Measurements from ENCODE around the gene SYNDIG1.

The SYNDIG1 gene

DNA sequence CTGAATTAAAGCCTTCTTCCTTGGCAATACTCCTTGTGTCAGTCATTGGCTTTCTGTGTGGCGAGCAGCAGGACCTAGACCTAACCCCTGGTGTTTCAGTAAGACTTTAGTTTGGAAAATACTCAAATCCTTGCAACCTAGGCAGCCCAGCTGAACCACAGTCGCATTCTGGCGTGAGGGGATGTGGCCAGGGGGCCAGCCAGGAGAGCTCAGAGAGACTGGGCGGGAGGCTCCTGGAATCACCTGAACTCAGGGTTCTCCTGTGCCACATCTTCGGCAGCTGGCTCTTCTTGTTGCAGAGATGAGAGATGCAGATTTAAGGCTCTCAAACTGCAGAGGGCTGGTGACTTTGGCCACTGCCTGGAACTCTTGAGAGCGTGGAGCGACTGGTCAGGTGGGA, 102.7 kb downstream of the SYNDIG1 start:
- no peak for DNase-seq

GRCh38 chr20:24572862-24573261, 103.4 kb downstream of the SYNDIG1 start:
- DNase-seq = no peak

GRCh38 chr20:24573557-24573956, 104.1 kb downstream of the SYNDIG1 start:
- no peak for DNase-seq

DNA sequence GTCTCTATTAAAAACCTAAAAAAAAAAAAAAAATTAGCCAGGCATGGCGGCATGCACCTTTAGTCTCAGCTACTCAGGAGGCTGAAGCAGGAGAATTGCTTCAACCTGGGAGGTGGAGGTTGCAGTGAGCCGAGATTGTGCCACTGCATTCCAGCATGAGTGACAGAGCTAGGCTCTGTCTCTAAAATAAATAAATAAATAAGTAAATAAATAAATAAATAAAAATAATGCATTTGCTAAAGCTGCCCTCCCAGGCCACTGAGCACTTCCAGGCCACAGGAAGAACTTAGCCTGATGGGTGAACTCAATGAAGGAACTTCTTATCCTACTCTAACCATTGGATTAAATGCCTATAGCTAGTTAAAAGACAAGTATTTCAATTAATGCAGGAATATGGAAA, 104.9 kb downstream of the SYNDIG1 start:
- DNase-seq = no peak

DNA sequence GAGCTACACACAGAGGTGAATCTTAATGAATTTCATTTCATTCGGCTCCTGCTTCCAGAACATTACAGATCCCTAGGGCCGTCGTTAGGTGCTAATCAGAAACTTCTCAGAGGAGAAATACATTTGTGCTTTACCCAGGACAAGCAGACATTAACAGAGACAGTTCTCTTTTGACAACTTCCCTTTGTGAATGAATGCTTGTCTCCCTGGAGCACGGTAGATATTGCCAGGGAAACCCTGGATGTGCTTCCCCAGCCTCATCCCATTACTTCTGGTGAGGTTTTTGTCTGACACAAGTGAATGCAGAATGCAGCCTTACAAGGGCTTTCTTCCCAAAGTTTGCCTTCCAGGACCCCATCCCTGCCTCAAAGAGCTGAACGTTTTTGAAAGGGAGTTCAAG, 105.4 kb downstream of the SYNDIG1 start:
- no peak for DNase-seq

DNA sequence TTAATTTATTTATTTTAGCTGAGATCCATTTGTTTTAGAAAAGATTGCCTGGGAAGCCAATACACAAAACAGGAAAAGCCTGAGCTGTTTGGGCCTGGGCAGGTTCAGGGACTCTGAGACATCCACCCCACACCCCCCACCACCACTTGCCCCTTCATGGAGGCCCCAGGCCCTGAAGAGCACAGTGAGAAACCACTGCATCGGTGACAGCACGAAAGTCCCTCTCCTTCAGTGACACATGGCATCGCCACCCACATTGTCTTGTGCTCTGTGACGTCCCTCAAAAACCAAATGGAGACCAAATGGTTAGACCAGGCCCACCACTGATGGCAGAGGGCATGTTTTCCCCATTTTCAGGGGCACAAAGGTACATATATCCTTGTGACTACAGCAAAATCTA, 106.4 kb downstream of the SYNDIG1 start:
- no peak for DNase-seq

- no peak for DNase-seq
Measured at GRCh38 chr20:24576447-24576846, 107.0 kb downstream of the SYNDIG1 start.

DNA sequence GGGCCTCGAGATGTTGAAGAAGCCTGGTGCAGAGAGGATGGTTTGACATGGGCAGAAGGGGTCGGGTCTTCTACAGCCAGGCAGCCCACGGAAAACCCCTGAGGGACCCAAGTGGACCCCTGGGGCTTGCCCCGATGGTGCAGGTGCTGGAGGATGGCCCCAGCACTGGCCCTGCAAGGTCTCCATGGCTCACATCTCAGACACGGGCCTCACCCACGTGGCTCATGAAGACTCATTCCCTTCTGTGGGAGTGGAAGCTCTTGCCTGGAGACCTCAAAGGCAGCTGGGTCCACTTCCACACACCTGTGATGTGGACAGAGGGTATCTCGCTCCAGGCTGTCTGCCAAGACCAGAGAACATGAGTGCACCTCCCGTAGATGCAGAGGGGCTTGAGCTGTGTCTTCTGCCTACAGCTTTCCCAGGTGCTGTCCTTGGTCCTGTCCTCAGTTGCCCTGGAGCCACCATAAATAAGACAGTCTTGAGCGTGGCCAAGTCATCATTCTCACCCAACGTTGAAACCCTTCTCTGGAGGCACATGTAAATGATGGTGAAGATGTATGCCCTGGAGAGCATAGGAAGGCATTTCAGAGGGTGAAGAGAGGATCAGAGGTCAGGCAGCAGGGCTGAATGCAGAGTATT, 108.0 kb downstream of the SYNDIG1 start:
- DNase-seq = no peak

GRCh38 chr20:24578567-24579415, 109.4 kb downstream of the SYNDIG1 start:
- DNase-seq = no peak

DNA sequence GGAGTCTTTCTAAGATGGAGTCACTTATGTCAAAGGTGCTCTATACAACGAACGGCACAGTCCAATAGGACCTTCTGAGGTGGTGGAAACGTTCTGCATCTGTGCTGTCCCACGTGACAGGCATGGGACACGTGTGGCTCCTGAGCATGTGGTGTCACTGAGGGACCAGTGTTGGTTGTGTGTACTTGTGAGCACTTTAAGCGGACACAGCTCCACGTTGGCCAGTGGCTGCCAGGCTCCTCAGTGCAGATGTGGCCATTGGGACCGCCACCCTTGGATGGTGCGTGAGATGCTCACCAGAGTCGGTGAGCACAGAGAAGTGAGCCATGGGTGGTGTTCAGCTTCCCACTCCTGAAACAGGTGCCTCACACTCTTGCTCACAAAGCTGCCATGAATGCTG, 110.0 kb downstream of the SYNDIG1 start:
- DNase-seq = no peak

DNA sequence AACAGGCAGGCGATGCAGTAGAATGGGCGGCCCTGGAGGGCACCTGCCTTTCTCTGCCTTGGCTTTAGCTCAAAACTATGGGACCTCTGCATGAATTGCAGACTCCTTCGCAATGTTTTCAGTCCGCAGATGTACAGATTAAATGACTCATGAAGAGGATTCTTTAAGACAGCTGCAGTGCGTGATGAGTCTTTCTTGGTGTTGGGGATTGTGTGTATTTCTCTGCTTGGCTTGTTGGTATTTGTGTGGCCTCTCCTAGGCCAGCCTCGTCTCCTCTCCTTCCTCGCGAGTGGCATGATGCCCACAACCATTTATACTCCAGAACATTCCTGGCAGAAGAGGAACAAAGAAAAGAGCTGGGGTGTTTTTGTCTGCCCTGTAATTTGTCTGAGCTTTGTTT, 110.6 kb downstream of the SYNDIG1 start:
- DNase-seq = no peak

- no peak for DNase-seq
Measured at GRCh38 chr20:24580855-24581254, 111.4 kb downstream of the SYNDIG1 start.

DNA sequence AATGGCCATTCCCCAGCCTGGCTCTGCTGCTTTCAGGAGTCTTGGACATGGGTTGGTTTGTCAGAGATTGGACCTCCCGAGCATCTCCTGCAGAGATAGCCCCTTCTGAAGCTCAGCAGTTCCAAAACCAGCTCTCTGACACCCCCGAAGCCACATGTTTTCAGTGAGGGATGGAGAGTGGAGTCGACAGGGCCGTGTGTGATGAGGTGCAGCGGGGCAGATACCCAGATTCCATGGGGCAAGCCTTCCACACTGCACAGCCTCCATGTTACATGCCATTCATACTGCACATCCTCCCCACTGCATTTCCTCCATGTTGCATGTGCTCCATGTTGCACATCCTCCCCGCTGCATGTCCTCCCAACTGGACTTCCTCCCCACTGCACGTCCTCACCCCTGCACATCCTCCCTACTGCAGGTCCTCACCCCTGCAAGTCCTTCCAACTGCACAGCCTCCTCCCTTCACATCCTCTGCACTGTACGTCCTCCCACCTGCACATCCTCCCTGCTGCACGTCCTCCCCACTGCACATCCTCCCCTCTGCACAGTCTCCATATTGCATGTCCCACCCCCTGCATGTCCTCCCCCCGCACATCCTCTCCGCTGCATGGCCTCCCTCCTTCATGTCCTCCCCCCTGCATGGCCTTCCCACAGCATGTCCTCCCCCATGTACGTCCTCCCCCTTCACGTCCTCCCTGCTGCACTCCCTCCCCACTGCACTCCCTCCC, 112.2 kb downstream of the SYNDIG1 start:
- no peak for DNase-seq

DNA sequence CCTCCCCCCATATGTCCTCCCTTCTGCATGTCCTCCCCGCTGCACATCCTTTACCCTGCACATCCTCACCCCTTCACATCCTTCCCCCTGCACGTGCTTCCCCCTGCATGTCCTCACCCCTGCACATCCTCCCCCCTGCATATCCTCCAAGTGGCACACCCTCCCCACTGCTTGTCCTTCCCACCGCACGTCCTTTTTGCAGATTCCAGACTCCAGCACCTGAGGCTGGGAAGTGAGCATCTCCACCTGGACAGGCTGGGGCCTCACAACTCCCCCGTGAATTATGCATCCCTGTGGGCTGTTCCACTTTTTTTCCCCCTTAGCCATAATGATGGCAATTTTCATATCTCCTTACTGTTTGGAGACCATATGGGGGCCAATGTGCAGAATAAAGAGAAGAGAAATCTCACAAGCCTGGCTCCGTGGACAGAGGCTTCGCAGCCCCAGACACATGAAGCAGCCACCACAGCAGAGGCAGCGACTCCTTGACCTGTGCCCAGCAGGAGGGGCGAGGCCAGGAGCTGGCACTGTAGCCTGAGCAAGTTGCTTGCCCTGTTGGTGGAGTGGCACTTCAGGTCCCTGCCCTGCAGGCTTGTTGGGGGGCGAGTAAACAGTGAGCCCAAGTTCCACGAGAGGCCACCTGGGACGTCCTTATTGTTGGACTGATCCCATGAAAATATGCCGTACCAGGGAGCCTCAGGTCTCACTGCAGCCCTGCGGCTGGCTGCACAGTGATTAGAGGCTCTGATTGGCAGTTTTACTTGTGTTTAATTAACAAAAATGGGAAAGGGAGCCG, 113.1 kb downstream of the SYNDIG1 start:
- DNase-seq = no peak

DNA sequence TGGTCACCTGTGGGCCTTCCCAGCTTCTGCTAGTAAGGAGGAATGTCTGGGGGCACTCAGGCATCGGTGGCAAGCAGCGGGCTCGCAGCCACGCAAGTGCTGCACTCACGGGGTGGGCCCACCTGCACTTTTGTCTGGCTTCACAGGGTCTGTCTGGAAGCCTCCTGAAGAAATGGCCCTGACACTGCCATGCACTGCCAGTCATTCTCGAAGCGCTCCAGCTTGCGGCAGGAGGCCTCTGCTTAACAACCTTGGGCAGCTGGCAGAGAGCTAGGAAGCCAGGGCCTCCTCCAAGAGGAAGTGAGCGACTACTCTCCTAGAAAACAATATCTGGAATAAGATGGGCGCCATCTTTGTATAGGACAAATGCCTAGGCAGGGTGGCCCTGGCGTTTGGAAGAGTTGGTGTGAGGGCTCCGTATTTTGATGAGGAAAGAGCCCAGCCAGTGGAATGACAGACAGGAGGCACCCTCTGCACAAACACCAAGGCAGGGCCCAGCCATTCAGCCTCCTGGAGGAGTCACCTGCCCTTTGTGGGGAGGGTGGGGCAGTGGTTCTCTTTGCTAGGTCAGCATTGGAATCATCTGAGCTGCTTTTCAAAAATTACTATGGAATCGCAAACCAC, 113.9 kb downstream of the SYNDIG1 start:
- DNase-seq = no peak

DNA sequence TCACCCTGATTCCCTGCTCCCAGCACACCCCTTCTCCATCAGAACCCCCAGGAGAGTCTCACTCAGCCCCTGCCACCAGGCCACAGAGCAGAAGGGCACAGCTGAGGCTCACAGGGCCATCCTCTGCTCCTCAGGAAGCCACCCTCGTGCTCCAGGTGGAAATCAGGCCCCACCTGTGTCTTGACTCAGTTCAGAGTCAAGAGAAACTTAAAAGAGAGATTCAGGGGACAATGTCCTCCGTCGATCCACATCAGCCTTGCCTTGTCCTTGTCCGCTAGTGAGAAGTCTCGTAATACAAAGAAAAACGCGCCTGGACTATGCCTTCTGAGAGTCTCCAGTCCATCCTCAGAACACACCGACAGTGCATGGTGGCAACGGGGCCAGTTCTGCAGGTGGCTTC, 114.6 kb downstream of the SYNDIG1 start:
- no peak for DNase-seq

DNA sequence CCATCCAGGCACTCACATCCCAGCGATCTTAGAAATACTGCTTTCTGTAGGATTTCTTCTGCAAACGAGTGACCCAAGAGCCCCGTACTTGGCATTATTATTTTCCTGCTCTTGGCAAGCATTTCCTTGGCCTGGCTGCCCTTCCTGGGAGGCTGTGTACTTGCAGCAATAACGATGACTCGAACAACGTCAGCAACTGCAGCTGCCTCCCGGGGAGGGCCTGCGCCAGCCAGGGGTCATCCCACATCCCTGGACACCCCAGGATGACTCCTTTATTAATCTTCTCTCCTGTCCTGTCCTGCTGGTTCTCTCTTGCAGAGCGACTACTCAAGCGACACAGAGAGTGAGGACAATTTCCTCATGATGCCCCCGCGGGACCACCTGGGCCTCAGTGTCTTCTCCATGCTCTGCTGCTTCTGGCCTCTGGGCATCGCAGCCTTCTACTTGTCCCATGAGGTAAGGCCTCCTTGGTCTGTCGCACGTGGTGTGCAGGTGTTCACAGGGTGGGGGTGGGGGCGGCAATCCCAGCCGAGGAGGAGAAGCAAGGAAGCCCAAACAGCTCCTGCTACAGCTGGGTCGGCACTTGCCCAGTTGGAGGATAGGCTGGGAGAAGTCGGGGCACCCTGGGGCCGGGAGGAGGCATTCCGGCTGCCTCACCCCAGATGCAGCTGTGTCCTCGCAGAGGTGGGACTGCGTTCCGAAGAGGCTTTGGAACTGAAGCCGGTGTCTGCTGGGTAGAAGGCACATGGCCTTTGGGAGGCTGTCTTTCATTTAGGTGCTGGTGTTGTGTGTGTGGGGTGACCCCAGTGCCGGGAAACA, 115.3 kb downstream of the SYNDIG1 start:
- DNase-seq = no peak

DNA sequence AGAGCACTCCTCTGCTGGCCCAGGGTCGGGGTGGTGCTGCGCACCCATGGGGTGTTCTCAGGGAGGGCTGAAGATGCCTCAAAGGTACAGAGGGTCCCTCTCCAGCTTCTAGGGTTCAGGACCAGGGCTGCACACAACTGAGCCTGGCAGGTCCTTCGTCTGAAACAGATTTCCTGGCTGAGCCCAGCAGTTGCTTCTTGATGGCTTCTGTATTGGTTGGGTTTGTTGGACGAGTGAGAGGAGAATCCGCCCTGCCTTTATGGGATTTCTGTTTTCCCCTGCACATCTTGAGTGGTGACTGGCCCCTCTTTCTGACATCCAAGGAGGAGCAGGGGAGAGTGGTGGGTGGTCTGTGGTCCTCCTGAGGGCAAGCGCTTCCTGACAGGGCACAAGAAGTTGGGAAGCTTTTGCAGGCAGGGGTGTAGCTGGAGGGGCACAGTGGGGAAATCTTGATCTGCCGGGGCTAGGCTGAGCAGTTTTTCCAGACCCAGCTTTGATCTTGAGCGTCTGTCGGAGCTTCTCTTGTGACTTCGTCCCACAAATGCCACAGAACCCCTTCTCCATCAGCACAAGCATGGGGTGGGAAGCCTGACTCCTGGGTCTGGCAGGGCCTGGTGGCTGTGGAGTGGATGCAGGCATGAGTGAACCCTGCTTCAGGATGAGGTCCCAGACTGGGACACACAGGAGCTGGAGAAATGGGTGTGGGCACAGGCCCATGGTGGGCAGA, 116.5 kb downstream of the SYNDIG1 start:
- no peak for DNase-seq

GRCh38 chr20:24586523-24586840, 117.1 kb downstream of the SYNDIG1 start:
- no peak for DNase-seq

DNA sequence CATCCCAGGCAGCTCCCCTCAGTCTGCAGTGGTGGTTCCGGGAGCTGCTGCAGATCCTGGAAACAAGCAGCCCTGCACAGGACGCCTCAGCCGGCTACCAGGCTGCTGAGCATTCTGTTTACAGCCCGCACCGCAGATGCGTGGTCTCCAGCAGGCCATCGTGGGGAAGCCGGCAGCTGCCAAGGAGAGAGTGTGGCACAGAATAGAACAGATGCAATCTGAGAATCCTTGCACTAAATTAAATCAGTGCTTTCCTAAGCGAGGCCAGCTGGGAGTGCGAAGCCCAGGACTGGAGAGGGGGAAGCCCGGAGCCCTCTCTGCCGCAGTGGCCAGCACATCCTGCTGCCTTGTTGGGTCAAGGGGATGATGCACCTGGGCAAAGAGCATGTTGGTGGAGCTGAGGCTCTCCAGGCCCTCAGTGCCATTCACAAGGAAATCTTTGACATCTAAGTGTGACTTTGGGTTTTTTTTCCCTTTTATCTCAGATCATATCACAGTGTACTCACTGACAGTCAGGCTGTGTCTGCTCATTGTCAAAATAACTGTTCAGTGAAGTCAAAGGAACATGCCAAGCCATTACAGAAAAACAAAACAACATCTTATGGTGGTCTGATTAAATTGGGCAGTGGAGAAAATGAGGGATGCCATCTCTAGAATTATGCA, 118.1 kb downstream of the SYNDIG1 start:
- DNase-seq = no peak
